ENCODE data around the gene RNF26. TPM values are rescaled to one million over a fixed set of nuclear protein-coding genes. Genes with fewer than 3 reads are reported as not detected.

Gene RNF26
- total RNA-seq, 1 donor from 2014 or later, result 20.6 TPM

DNA sequence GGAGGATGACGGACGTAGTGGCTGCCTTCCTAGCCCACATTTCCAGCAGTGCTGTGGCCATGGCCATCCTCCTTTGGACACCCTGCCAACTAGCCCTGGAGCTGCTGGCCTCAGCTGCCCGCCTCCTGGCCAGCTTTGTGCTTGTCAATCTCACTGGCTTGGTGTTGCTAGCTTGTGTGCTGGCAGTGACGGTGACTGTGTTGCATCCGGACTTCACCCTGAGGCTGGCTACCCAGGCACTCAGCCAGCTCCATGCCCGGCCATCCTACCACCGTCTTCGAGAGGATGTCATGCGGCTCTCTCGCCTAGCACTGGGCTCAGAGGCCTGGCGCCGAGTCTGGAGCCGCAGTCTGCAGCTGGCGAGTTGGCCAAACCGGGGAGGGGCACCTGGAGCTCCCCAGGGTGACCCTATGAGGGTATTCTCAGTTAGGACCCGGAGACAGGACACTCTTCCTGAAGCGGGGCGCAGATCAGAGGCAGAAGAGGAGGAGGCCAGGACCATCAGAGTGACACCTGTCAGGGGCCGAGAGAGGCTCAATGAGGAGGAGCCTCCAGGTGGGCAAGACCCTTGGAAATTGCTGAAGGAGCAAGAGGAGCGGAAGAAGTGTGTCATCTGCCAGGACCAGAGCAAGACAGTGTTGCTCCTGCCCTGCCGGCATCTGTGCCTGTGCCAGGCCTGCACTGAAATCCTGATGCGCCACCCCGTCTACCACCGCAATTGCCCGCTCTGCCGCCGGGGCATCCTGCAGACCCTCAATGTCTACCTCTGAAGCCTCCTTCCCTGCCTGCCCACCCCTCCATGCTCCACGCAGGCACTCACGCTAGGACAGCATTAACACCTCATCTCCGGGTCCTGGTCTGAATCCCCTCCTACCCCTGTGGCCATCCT lies 1.6 kb downstream of the RNF26 start:
- DNase-seq (ENCODE audit: low spot score), result no peak

DNA sequence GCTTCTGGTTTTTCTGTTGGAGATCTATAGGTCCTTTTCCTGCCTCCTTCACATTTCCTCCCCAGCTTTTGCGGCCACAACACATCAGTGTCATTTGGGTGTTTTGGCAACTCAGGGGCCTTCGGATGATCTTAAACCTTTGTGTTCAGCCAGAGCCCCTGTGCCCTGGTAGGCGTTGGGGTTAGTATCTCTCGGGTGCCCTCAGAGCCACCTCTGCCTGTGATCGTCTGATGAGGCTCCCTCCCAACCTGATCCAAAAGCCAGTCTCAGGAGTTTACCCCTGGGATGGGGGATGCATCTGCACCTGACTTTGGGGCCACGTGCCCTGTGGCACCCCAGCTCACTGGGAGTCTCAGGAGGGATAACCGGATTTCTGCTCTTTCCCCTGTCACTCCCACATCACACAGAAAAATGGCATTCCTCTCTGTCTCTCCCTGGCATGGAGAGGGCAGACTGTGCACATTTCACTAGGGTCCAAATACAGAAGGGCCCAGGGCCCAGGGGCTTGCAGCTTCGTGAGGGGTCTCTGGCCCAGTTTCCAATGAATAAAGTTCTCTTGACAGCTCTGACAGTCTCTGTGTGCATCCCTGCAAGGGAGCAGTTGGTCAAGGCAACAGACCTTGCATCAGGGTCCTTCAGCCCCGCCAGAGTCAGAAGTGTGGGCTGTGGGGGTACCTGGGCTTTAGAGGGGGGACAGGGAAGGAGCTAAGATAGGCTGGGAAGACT lies 2.6 kb downstream of the RNF26 start:
- no peak for DNase-seq (ENCODE audit: low spot score)

GRCh38 chr11:119337581-119338317 lies 3.4 kb downstream of the RNF26 start:
- no peak for DNase-seq (ENCODE audit: low spot score)

- no peak for DNase-seq (ENCODE audit: low spot score)
Observed at GRCh38 chr11:119338318-119338890, 4.1 kb downstream of the RNF26 start.

DNA sequence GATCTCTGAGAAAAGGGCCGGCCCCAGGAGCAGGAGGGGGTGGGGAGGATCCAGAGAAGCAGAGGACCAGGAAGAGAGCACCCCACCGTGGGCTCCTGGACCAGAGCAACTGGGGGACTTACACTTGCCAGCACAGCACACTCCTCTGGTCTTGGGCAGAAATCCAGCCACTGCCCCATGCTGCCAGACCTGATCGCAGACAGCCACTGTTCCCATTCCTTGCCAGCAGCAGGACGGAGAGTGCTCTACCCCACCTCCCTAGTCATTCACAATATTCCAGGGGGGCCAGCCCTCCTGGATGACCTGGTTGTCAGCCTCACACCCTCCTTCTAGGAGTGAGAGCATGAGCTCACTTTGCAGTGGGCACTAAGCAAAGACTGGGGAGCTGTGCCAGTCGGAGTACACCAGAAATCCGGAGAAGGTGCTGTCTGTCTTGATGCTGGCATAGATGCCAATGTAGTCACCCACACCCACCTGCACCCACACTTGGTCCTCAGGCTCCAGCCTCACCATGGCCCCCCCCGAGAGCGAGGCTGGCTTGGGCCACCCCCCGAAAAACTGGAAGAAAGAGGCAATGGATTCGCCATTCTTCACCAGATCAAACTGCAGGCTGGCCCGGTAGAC lies 4.8 kb downstream of the RNF26 start:
- DNase-seq (ENCODE audit: low spot score), result no peak

DNA sequence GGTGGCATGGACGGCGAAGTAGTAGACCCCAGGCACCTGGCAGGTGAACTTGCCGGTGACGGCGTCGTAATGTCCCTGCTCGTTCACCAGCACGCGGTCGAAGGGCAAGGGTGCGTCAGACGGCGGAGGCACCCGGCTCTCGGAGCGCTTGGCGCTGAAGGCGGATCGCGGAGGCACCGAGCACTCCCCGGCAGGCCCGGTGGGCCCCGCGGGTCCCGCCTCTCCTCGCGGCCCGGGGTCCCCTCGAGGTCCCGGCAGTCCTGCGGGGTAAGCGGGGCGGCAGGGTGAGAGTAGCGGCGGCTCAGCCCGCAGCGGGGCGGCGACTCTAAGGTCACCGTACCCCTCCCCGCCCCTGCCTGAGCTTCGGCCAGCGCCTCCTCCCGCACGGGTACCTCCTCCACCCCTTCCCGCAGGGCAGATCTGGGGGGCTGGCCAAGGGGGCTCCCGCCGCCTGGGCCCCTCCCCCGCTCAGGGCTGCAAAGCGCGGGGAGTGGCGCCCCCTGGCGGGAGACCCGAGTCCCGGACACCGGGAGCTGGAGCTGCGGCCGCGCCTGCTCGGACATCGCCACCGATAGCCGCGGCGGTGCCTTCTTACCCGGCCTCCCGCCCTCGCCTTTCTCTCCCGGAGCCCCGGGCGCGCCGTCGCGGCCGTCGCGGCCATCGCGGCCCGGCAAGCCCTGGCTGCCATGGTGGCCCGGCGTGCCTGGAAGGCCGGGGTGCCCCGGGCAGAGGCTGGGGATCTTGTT lies 5.4 kb downstream of the RNF26 start:
- no peak for DNase-seq (ENCODE audit: low spot score)

- no peak for DNase-seq (ENCODE audit: low spot score)
Observed at GRCh38 chr11:119340335-119341221, 6.3 kb downstream of the RNF26 start, which contains the start of gene C1QTNF5. TSS of gene C1QTNF5 (minus strand) at chr11:119340883. CDS start at chr11:119340397, 486 bp downstream.

GRCh38 chr11:119341222-119342022 lies 7.1 kb downstream of the RNF26 start:
- no peak for DNase-seq (ENCODE audit: low spot score)

DNA sequence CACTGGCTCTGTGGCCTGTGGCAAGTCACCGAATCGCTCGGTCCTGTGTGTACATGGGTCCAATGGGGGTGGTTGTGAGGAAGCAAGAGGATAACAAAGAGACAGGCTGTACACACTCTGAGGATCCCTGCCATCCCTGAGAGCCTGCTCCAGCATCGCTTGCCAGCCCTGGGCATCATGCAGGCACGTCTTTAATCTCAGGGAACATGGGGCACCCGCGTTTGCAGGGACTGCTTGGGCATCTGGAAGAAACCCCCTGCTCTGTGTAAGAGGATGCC lies 7.6 kb downstream of the RNF26 start:
- no peak for DNase-seq (ENCODE audit: low spot score)

DNA sequence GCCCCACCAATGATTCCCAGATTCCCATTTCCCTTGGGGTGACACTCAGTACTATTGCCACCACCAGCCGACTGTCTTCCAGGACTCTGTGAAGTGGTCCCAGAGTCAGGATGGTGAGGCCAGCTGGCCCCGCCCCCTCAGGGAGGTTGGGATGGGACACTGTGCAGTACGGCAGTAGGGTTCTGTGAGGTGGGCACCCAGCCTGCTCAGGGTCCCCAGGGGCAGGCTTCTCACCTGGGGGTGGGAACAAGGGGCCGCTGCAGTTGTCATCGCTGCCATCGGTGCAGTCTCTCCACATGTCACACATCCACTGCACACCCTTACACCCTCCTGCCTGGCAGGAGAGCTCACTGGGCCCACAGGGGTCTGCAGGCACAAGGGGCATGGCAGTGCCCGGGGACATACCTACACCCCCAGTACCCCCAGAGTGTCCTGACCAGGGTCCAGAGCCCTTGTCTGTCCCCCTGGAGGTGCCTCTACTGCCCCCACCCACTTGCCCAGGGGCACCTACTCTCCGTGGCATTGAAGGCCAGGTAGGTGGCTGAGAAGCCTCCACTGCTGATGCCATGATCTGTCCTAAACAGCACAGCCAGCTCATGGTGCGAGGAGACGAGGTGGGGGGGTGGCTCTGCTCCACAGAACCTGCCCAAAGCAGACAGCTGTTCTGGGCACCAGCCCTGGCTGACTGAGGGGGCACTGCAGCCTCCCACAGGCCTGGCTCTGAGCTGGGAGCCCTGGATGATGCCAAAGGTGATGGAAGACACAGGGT lies 8.2 kb downstream of the RNF26 start:
- DNase-seq (ENCODE audit: low spot score), result no peak

DNA sequence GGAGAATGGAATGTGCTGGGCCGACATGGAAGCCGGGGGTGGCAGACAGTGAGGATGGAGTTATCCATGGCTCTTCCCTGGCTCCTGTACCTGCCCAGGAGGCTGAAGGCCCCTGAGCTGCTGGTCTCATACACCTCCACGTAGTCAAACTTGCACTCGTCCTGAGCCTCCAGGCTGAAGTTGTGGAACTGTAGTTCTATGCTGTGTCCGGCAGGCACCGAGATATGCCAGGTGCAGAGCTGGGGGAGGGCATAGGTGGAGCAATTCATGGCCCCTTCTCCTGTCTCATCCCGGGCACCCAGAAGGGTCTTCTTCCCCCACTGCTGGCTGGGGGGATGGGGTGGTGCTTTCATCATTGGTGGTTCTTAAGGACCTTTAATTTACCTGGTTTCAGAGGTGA lies 9.4 kb downstream of the RNF26 start:
- DNase-seq (ENCODE audit: low spot score), result no peak

DNA sequence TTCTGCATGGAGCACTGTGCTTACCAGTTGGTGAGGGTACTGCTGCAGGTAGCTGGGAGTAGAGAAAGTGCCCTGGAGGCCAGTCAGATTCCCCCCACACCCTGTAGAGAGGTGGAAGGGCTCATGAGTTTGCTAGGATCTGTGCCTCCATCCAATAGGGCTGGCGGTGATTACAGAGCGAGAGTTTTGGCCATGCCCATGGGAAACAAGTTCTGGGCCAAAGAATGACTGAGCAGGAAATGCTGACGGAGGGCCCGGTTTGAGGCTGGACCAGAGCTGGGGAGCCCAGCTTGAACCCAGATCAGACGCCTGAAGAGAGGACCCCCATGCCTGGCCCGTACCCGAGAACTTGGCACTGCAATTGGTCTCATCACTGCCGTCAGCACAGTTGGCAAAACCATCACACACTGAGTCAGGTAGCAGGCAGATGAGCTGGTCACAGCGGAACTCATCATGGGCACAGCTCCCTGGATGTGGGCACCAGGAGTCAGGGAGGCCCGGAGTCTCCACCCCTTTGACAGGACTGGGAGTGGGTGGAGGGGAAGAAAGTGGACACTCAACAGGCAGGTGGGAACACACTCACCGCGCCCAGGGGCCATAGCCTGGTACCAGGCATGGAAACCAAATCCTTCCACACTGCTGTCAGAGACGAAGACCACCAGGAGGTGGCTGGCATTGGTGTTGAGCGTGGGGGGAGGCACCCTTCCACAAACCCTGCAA lies 10.1 kb downstream of the RNF26 start:
- no peak for DNase-seq (ENCODE audit: low spot score)

GRCh38 chr11:119345685-119346084 lies 11.4 kb downstream of the RNF26 start:
- DNase-seq (ENCODE audit: low spot score), result no peak

GRCh38 chr11:119346605-119347004 lies 12.3 kb downstream of the RNF26 start, which contains the start of gene MFRP:
TSS of gene MFRP (minus strand) at chr11:119346705. CDS start at chr11:119346513, 192 bp downstream.
- no peak for DNase-seq (ENCODE audit: low spot score)

DNA sequence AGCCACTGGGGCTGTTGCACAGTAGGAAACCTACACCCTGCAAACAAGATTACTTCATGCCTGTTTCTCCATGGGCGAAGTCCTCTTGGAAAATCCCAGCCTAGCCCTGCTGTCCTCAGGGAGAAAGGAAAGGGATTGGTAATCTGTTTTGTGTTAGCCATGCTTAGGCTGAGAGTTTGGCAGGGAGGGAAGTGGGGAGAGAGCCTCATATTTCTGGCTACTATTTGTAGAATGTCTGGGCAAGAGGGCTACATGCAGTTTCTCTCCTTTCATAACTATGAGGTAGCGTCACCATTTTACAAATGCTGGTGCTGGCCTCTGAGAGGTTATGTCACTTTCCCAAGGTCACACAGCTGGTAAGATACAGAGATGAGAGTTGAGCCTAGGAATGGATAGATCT lies 12.9 kb downstream of the RNF26 start:
- DNase-seq (ENCODE audit: low spot score), result no peak

- DNase-seq (ENCODE audit: low spot score), result no peak
Observed at GRCh38 chr11:119347940-119348605, 13.7 kb downstream of the RNF26 start.
